Measurements from ENCODE around the gene NPAS3. TPM values are rescaled to one million over a fixed set of nuclear protein-coding genes. Genes with fewer than 3 reads are reported as not detected.

The NPAS3 gene
- total and polyA plus RNA-seq, 4 experiments from 2014 or later = not detected

DNA sequence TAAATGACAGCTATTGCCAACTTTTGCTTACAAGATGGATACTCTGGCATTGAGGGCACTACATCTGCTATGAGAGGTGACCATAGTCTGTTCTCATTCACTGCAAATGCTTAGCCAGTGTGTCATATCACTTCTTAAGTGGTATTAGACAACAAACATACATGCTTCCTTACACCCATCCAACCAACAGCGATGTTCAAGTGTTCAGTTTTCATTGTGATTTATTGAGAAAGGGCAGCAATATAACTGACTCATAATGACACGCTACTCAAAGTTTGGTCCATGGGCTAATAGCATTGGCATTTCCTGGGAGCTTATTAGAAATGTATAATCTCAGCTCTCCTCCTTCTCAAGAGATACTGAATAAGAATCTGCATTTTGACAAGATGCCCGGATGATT lies 181.7 kb downstream of the NPAS3 start:
- no peak for DNase-seq
- Histone ChIP-seq H3K36me3 (ENCODE audit: insufficient read depth, low read length) (no peaks in the 10 kb centered on the region), H3K4me1 (ENCODE audit: insufficient read depth, low read length) (no peaks in the 10 kb centered on the region), H3K9me3 (ENCODE audit: control insufficient read depth in 1 of 2, low read length in 2 of 2) (no peaks in the 10 kb centered on the region), H3K27ac (ENCODE audit: low read depth, low read length) (no peak overlapping the region), H3K27me3 (ENCODE audit: insufficient read depth, low read length) (no peaks in the 10 kb centered on the region), H3K4me3 (ENCODE audit: low read length in 2 of 2) (no peak overlapping the region)
- H3K9me3 Mint-ChIP-seq = peaks cover 0 to 7% (median 1%) of the 10 kb centered on the region in 8 donors
- H3K4me3 Mint-ChIP-seq = no peak overlapping the region
- H3K27ac Mint-ChIP-seq = no peak overlapping the region
- intact Hi-C loops (cut with micrococcal nuclease) = no loop called here
- no peaks in the 10 kb centered on the region for H3K27me3 Mint-ChIP-seq
- CTCF ChIA-PET (ENCODE audit: partially characterized antibody) = no interaction called here
- H3K36me3 Mint-ChIP-seq = no peaks in the 10 kb centered on the region
- POLR2A ChIA-PET (ENCODE audit: partially characterized antibody) = no interaction called here
- H3K4me1 Mint-ChIP-seq = no peaks in the 10 kb centered on the region

DNA sequence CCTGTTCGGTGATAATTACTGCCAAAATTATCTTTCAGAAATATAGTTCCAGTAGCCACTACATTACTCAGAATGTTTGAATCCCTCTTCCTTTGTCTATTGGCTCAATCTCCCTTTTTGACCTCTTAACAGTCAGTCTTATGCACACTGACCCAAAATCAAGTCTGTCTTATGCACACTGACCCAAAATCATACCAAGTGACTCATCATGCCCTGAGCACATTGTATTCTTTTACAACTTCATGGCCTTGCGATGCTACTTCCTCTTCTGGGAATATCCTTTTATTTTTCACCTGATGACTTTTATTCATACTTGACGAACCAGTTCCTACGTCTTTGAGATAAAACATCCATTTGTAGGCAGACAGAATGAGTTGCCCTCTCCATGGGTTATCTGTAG lies 182.3 kb downstream of the NPAS3 start:
- no peak overlapping the region for H3K27ac ChIP-seq (ENCODE audit: low read depth, low read length)
- H3K27me3 Mint-ChIP-seq = no peaks in the 10 kb centered on the region
- POLR2A ChIA-PET (ENCODE audit: partially characterized antibody) = no interaction called here
- H3K4me1 ChIP-seq (ENCODE audit: insufficient read depth, low read length) = no peaks in the 10 kb centered on the region
- no peak overlapping the region for H3K4me3 ChIP-seq (ENCODE audit: low read length in 2 of 2)
- DNase-seq = no peak
- H3K4me1 Mint-ChIP-seq = no peaks in the 10 kb centered on the region
- H3K9me3 ChIP-seq (ENCODE audit: control insufficient read depth in 1 of 2, low read length in 2 of 2) = no peaks in the 10 kb centered on the region
- no peaks in the 10 kb centered on the region for H3K36me3 Mint-ChIP-seq
- H3K36me3 ChIP-seq (ENCODE audit: insufficient read depth, low read length) = no peaks in the 10 kb centered on the region
- intact Hi-C loops (cut with micrococcal nuclease) = no loop called here
- no peak overlapping the region for H3K27ac Mint-ChIP-seq
- no peak overlapping the region for H3K4me3 Mint-ChIP-seq
- CTCF ChIA-PET (ENCODE audit: partially characterized antibody) = no interaction called here
- H3K27me3 ChIP-seq (ENCODE audit: insufficient read depth, low read length) = no peaks in the 10 kb centered on the region
- H3K9me3 Mint-ChIP-seq = peaks cover 0 to 7% (median 1%) of the 10 kb centered on the region in 8 donors

DNA sequence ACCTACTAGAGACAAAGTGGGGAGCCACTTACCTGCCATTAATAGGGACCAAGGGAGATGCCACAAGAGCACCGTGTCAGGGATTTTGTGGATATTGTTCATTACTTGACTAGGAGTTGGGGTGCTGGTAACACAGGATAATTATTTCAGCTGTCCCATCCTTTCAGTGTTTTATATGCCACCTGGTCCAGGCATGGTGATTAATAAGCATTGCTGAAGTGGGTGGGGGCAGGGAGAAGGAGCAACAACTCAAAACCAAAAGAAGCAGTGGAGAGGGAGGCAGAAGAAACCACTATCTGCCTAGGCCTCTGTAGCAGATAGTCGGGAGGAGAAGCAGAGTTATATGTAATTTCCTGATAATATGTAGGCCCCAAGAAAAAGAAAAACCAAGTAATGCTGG lies 184.6 kb downstream of the NPAS3 start:
- H3K36me3 ChIP-seq (ENCODE audit: insufficient read depth, low read length) = no peaks in the 10 kb centered on the region
- ChIA-PET CTCF (ENCODE audit: partially characterized antibody) (no interaction called here), POLR2A (ENCODE audit: partially characterized antibody) (no interaction called here)
- H3K9me3 ChIP-seq (ENCODE audit: control insufficient read depth in 1 of 2, low read length in 2 of 2) = no peaks in the 10 kb centered on the region
- H3K27me3 Mint-ChIP-seq = no peaks in the 10 kb centered on the region
- H3K27me3 ChIP-seq (ENCODE audit: insufficient read depth, low read length) = no peaks in the 10 kb centered on the region
- no peak overlapping the region for H3K27ac ChIP-seq (ENCODE audit: low read depth, low read length)
- H3K4me1 Mint-ChIP-seq = no peaks in the 10 kb centered on the region
- H3K4me3 Mint-ChIP-seq = no peak overlapping the region
- no peaks in the 10 kb centered on the region for H3K36me3 Mint-ChIP-seq
- H3K4me1 ChIP-seq (ENCODE audit: insufficient read depth, low read length) = no peaks in the 10 kb centered on the region
- H3K4me3 ChIP-seq (ENCODE audit: low read length in 2 of 2) = no peak overlapping the region
- no peak for DNase-seq
- intact Hi-C loops (cut with micrococcal nuclease) = no loop called here
- H3K27ac Mint-ChIP-seq = no peak overlapping the region
- peaks cover 0 to 10% (median 3%) of the 10 kb centered on the region in 8 donors for H3K9me3 Mint-ChIP-seq

DNA sequence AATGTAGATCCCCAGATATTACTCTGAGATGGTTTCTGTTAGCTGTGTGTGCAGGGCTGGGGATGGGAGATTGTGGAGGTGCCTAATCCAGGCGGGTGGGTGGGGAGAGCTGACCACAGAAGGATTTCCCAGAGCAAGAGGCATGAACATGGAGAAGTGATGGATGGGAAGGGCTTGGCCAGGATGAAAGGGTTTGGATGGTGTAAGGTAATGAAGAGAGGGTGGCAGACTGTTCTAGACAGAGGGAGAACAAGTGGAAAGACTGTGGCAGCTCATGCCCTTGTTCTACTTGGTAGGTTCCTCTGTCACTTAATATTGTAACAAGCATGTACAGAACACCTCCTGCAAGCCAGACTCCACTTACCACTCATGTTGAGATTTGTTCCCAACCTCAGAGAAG lies 187.8 kb downstream of the NPAS3 start:
- Mint-ChIP-seq H3K9me3 (peaks cover 0 to 8% (median 0%) of the 10 kb centered on the region in 8 donors), H3K27me3 (no peaks in the 10 kb centered on the region), H3K4me1 (no peaks in the 10 kb centered on the region), H3K27ac (no peak overlapping the region), H3K4me3 (no peak overlapping the region), H3K36me3 (no peaks in the 10 kb centered on the region)
- no peaks in the 10 kb centered on the region for H3K36me3 ChIP-seq (ENCODE audit: insufficient read depth, low read length)
- H3K4me1 ChIP-seq (ENCODE audit: insufficient read depth, low read length) = no peaks in the 10 kb centered on the region
- no peaks in the 10 kb centered on the region for H3K9me3 ChIP-seq (ENCODE audit: control insufficient read depth in 1 of 2, low read length in 2 of 2)
- ChIA-PET CTCF (ENCODE audit: partially characterized antibody) (no interaction called here), POLR2A (ENCODE audit: partially characterized antibody) (no interaction called here)
- DNase-seq = no peak
- intact Hi-C loops (cut with micrococcal nuclease) = no loop called here
- no peaks in the 10 kb centered on the region for H3K27me3 ChIP-seq (ENCODE audit: insufficient read depth, low read length)
- H3K4me3 ChIP-seq (ENCODE audit: low read length in 2 of 2) = no peak overlapping the region
- no peak overlapping the region for H3K27ac ChIP-seq (ENCODE audit: low read depth, low read length)

DNA sequence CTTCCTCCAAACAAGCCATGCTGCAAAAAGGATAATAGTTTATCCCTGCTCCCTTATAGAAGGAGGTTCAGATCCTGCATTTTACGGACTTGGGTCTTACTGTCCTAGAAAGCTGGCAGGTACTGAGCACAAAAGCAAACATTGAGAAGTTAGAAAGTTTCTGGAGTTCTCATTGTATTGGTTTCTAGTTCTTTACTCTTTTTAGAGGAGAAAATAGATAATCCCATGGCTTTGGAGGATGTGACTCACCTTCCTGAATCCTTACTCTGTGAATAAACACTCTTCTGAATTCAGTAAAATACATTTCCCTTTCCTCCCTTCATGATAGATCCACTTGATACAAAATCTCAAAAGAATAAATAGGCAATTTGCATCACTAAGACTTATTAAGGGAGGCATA lies 188.9 kb downstream of the NPAS3 start:
- peaks cover 0 to 3% of the 10 kb centered on the region in 2 donors for H3K27me3 Mint-ChIP-seq
- intact Hi-C loops (cut with micrococcal nuclease) = no loop called here
- DNase-seq = no peak

DNA sequence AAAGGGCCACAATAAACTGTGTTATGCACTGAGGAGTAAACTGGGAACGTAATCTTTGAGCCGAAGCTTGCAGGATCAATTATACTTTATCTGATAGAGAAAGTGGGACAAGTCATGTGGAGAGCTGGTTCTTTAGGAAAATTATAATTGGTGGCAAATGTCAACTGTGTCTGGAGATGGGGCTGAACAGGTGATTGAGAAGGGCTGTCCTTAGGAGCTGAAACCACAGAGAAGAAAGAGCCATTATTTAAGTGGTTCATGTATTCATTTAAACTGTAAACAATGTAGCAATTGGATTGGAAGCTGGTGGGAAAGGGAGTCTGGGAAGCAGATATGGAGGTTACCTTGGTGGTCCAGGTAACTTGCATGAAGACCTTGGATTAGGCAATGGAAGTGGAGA lies 193.1 kb downstream of the NPAS3 start:
- Histone ChIP-seq H3K27me3 (ENCODE audit: insufficient read depth, low read length) (no peaks in the 10 kb centered on the region), H3K4me1 (ENCODE audit: insufficient read depth, low read length) (no peaks in the 10 kb centered on the region), H3K4me3 (ENCODE audit: low read length in 2 of 2) (no peak overlapping the region), H3K9me3 (ENCODE audit: control insufficient read depth in 1 of 2, low read length in 2 of 2) (no peaks in the 10 kb centered on the region), H3K27ac (ENCODE audit: low read depth, low read length) (no peak overlapping the region), H3K36me3 (ENCODE audit: insufficient read depth, low read length) (no peaks in the 10 kb centered on the region)
- no peak for DNase-seq
- Mint-ChIP-seq H3K27ac (no peak overlapping the region), H3K36me3 (no peaks in the 10 kb centered on the region), H3K9me3 (peaks cover 0 to 3% (median 0%) of the 10 kb centered on the region in 8 donors), H3K4me3 (no peak overlapping the region), H3K27me3 (peaks cover 0 to 3% of the 10 kb centered on the region in 2 donors), H3K4me1 (no peaks in the 10 kb centered on the region)
- POLR2A ChIA-PET (ENCODE audit: partially characterized antibody) = no interaction called here
- intact Hi-C loops (cut with micrococcal nuclease) = no loop called here
- CTCF ChIA-PET (ENCODE audit: partially characterized antibody) = no interaction called here

More for the DNA sequence above, 188.9 kb downstream of the NPAS3 start:
- H3K4me3 Mint-ChIP-seq = no peak overlapping the region
- peaks cover 0 to 10% (median 0%) of the 10 kb centered on the region in 8 donors for H3K9me3 Mint-ChIP-seq
- Histone ChIP-seq H3K36me3 (ENCODE audit: insufficient read depth, low read length) (no peaks in the 10 kb centered on the region), H3K9me3 (ENCODE audit: control insufficient read depth in 1 of 2, low read length in 2 of 2) (no peaks in the 10 kb centered on the region), H3K4me1 (ENCODE audit: insufficient read depth, low read length) (no peaks in the 10 kb centered on the region), H3K4me3 (ENCODE audit: low read length in 2 of 2) (no peak overlapping the region), H3K27me3 (ENCODE audit: insufficient read depth, low read length) (no peaks in the 10 kb centered on the region), H3K27ac (ENCODE audit: low read depth, low read length) (no peak overlapping the region)
- no peaks in the 10 kb centered on the region for H3K4me1 Mint-ChIP-seq
- ChIA-PET CTCF (ENCODE audit: partially characterized antibody) (no interaction called here), POLR2A (ENCODE audit: partially characterized antibody) (no interaction called here)
- no peak overlapping the region for H3K27ac Mint-ChIP-seq
- H3K36me3 Mint-ChIP-seq = no peaks in the 10 kb centered on the region

DNA sequence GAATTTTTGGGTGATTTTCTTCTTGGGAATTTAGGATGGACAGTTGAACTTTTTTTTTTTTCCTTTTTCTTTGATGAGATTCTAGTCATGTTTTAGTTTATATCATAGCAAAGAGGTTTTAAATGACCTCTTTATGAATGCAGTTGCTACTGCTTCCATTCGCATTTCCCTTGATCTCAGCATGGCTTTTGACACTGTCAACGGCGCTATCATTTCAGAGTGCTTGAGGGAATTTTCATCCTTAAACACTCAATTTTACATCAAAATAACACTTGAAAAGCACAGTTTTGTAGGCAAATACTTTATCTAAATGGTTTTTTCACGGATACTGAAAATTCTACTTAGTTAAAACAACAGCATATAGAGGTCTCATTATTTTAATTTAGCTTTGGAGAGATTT lies 195.5 kb downstream of the NPAS3 start:
- H3K27me3 ChIP-seq (ENCODE audit: insufficient read depth, low read length) = no peaks in the 10 kb centered on the region
- Mint-ChIP-seq H3K27ac (no peak overlapping the region), H3K4me3 (no peak overlapping the region), H3K4me1 (no peaks in the 10 kb centered on the region), H3K9me3 (peaks cover 0 to 3% (median 0%) of the 10 kb centered on the region in 8 donors), H3K36me3 (no peaks in the 10 kb centered on the region), H3K27me3 (peaks cover 0 to 3% of the 10 kb centered on the region in 2 donors)
- no peaks in the 10 kb centered on the region for H3K9me3 ChIP-seq (ENCODE audit: control insufficient read depth in 1 of 2, low read length in 2 of 2)
- no peak overlapping the region for H3K27ac ChIP-seq (ENCODE audit: low read depth, low read length)
- POLR2A ChIA-PET (ENCODE audit: partially characterized antibody) = no interaction called here
- no peak overlapping the region for H3K4me3 ChIP-seq (ENCODE audit: low read length in 2 of 2)
- DNase-seq = no peak
- CTCF ChIA-PET (ENCODE audit: partially characterized antibody) = no interaction called here
- H3K36me3 ChIP-seq (ENCODE audit: insufficient read depth, low read length) = no peaks in the 10 kb centered on the region
- no peaks in the 10 kb centered on the region for H3K4me1 ChIP-seq (ENCODE audit: insufficient read depth, low read length)
- intact Hi-C loops (cut with micrococcal nuclease) = no loop called here

DNA sequence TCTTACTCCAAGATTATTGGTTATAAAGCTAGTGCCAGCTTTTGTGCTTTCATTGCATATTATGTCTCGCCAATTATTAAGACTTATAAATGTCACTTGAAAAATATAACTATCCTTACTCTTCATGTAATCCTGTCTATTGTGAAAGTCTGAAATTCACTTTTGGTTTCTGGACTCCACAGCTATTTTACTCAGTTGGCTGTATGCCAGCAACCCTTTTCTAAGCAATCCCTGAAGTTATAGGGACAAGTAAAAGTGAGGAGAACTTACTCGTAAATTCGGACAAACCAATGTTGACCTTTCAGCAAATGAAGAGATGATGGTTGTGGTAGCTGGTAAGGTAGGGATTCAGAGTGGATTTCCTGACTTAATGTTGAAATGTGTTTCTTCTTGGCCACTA lies 196.3 kb downstream of the NPAS3 start:
- Mint-ChIP-seq H3K27ac (no peak overlapping the region), H3K36me3 (no peaks in the 10 kb centered on the region), H3K27me3 (peaks cover 0 to 3% of the 10 kb centered on the region in 2 donors), H3K9me3 (peaks cover 0 to 3% (median 0%) of the 10 kb centered on the region in 8 donors), H3K4me1 (no peaks in the 10 kb centered on the region), H3K4me3 (no peak overlapping the region)
- POLR2A ChIA-PET (ENCODE audit: partially characterized antibody) = no interaction called here
- DNase-seq = no peak
- CTCF ChIA-PET (ENCODE audit: partially characterized antibody) = no interaction called here
- no peak overlapping the region for H3K4me3 ChIP-seq (ENCODE audit: low read length in 2 of 2)
- no peaks in the 10 kb centered on the region for H3K36me3 ChIP-seq (ENCODE audit: insufficient read depth, low read length)
- no peak overlapping the region for H3K27ac ChIP-seq (ENCODE audit: low read depth, low read length)
- no peaks in the 10 kb centered on the region for H3K9me3 ChIP-seq (ENCODE audit: control insufficient read depth in 1 of 2, low read length in 2 of 2)
- intact Hi-C loops (cut with micrococcal nuclease) = no loop called here
- H3K4me1 ChIP-seq (ENCODE audit: insufficient read depth, low read length) = no peaks in the 10 kb centered on the region
- no peaks in the 10 kb centered on the region for H3K27me3 ChIP-seq (ENCODE audit: insufficient read depth, low read length)

Data from CD4-positive, alpha-beta memory T cell (primary cell).